ENCODE data around the gene TEX22. TPM values are rescaled to one million over a fixed set of nuclear protein-coding genes. Genes with fewer than 3 reads are reported as not detected.

The TEX22 gene
- total RNA-seq, 1 experiment from 2014 or later, result 0.63 TPM

- Histone ChIP-seq H3K4me3 (no peak overlapping the region), H3K27me3 (no peaks in the 10 kb centered on the region), H3K36me3 (peaks cover 6% of the 10 kb centered on the region), H3K9me3 (no peaks in the 10 kb centered on the region)
- no peak for DNase-seq
Measured at GRCh38 chr14:105450864-105451720, 52.8 kb downstream of the TEX22 start.

DNA sequence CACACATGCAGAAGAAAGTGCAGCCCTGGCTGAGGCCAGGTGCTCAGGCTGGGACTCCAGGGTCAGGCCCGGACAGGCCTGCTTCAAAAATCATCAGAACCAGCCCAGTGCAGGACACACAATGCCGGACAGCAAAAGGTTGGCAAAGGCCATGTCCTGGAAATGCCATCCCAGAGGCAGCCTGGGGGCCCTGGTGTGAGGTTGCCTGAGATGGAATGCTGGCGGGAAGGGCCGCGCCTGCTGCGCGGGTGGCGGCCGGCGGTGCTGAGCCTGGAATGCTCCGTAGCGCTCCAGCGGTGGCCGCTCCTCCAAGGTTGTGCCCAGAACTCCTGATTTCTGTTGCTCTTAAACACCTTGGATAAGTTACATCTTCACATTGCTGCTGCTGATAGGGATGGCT, 54.6 kb downstream of the TEX22 start:
- no peak for DNase-seq
- H3K4me3 ChIP-seq, result no peak overlapping the region
- H3K9me3 ChIP-seq, result no peaks in the 10 kb centered on the region
- no peaks in the 10 kb centered on the region for H3K27me3 ChIP-seq
- peaks cover 6% of the 10 kb centered on the region for H3K36me3 ChIP-seq

DNA sequence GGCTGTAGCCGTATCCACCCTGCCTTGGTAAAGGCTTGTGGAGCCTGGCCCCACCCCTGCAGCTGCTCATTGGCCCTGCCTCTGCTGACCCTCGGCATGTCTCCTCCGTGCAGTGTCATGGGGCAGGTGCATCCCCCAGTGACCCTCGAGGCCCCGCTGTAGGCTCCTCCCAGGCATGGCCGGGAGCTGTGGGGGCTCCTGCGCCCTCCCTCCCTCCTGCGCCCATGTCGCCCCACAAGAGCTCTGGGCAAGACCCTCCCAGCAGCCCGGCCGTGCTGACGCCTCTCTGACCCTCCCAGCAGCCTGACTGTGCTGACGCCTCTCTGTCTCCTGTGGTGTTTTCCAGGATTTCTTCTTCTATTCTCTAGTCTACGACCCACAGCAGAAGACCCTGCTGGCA, 55.5 kb downstream of the TEX22 start:
- Histone ChIP-seq H3K36me3 (peaks cover 6% of the 10 kb centered on the region), H3K27me3 (no peaks in the 10 kb centered on the region), H3K4me3 (no peak overlapping the region), H3K9me3 (no peaks in the 10 kb centered on the region)
- DNase-seq, result no peak

DNA sequence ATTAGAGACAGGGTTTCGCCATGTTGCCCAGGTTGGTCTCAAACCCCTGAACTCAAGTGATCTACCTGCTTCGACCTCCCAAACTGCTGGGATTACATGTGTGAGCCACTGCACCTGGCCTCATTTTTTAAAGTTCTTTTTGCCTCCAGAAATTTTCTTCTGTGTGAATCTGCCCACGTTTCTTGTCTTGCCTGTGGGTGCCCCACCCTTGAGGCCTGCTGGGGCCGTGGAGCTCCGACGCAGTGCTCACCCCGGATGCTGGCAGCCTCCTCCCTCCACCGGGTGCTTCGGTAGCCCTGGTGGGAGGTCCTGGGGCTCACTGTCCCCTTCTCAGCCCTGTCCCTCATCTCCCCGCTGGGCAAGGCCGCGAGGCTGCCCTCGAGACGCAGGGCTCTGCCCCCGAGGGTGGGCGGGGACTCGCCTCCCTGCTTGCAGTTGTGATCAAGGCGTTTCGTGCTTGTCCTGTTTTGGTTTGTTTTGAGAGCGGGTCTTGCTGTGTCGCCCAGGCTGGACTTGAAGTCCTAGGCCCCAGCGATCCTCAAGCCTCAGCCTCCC, 56.8 kb downstream of the TEX22 start:
- Histone ChIP-seq H3K27me3 (no peaks in the 10 kb centered on the region), H3K4me3 (no peak overlapping the region), H3K36me3 (peaks cover 6% of the 10 kb centered on the region), H3K9me3 (no peaks in the 10 kb centered on the region)
- no peak for DNase-seq

DNA sequence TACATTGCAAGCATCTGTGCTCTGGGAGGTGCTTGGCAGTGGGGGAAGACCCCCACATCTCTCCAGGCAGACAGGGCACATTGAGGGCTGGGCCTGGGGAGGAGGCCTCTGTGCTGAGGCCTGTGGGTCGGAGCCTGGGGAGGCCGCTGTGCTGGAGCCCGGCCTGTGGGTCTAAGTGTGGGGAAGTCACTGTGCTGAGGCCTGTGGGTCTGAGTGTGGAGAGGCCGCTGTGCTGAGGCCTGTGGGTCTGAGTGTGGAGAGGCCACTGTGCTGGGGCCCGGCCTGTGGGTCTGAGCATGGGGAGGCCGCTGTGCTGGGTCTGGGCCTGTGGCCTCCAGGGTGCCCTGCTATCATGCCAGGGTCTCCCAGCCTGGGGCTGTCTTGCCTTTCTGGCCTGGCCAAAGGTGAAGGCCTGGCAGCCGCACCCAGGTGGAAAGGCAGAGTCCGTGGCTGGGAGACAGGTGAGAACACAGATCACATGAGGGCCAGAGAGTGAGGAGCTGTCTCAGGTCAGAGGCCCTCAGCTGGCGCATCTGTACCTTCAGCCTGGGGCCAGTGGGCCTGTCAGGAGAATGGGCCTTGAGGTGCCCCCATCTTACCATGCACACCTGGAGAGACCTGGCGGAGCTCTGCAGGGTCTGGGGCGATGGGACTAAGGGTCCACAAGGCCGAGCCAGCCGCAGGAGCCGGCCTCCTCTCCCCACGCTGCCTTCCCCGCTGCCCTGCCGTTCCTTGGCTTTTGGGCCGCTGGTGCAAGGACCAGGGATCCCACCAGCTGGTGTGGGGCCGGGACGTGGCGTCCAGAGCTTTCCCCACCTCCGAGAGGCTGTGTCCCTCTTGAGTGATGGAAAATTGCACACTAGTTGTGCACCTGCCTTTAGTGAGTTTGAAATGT, 57.7 kb downstream of the TEX22 start:
- peaks cover 6% of the 10 kb centered on the region for H3K36me3 ChIP-seq
- H3K27me3 ChIP-seq, result no peaks in the 10 kb centered on the region
- H3K9me3 ChIP-seq, result no peaks in the 10 kb centered on the region
- DNase-seq, result no peak
- no peak overlapping the region for H3K4me3 ChIP-seq

- Histone ChIP-seq H3K9me3 (no peaks in the 10 kb centered on the region), H3K36me3 (peaks cover 5% of the 10 kb centered on the region)
Measured at GRCh38 chr14:105456736-105457617, 58.6 kb downstream of the TEX22 start.

GRCh38 chr14:105458010-105458409, 59.7 kb downstream of the TEX22 start:
- Histone ChIP-seq H3K36me3 (no peaks in the 10 kb centered on the region; the same call in 1 of the 2 replicates), H3K4me3 (no peak overlapping the region), H3K27me3 (no peaks in the 10 kb centered on the region), H3K9me3 (no peaks in the 10 kb centered on the region)
- DNase-seq, result no peak

More at GRCh38 chr14:105456736-105457617, 58.6 kb downstream of the TEX22 start:
- Histone ChIP-seq H3K27me3 (no peaks in the 10 kb centered on the region), H3K4me3 (no peak overlapping the region)
- no peak for DNase-seq

DNA sequence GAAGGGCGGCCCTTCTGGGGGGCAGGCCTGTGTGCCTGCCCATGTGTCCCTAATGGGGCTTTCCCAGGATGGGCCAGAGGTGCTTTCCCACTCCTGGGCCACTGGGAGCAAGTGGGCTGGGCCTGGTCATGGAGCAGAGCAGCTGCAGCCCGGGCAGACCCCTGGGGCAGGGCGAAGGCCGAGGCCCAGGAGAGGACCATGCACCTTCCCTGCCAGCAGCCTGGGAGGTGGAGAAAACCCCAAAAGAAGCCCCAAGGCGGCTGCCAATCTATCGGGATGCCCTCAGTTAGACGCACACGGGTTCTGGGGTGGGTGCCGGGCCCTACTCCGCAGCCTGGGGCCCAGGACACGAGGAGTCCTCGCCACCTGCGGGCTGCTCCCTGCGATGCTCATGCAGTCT, 60.2 kb downstream of the TEX22 start:
- Histone ChIP-seq H3K4me3 (no peak overlapping the region), H3K27me3 (no peaks in the 10 kb centered on the region), H3K9me3 (no peaks in the 10 kb centered on the region), H3K36me3 (no peaks in the 10 kb centered on the region)
- DNase-seq, result no peak

DNA sequence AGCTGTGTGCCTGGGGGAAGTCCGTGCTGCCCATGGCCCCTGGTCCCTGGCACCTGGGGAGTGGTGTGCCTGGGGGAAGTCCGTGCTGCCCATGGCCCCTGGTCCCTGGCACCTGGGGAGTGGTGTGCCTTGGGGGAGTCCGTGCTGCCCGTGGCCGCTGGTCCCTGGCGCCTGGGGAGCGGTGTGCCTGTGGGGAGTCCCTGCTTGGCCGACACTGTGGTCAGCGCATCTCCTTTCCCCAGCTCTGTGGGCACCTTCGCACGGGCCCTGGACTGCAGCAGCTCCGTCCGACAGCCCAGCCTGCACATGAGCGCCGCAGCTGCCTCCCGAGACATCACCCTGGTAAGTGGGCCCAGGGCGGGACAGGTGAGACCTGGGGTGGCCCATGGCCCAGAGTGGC, 61.8 kb downstream of the TEX22 start:
- Histone ChIP-seq H3K4me3 (no peak overlapping the region), H3K36me3 (no peaks in the 10 kb centered on the region), H3K27me3 (no peaks in the 10 kb centered on the region), H3K9me3 (no peaks in the 10 kb centered on the region)
- DNase-seq, result no peak

GRCh38 chr14:105460616-105461015, 62.3 kb downstream of the TEX22 start:
- no peak for DNase-seq
- H3K4me3 ChIP-seq, result no peak overlapping the region
- H3K9me3 ChIP-seq, result no peaks in the 10 kb centered on the region
- no peaks in the 10 kb centered on the region for H3K36me3 ChIP-seq
- no peaks in the 10 kb centered on the region for H3K27me3 ChIP-seq

DNA sequence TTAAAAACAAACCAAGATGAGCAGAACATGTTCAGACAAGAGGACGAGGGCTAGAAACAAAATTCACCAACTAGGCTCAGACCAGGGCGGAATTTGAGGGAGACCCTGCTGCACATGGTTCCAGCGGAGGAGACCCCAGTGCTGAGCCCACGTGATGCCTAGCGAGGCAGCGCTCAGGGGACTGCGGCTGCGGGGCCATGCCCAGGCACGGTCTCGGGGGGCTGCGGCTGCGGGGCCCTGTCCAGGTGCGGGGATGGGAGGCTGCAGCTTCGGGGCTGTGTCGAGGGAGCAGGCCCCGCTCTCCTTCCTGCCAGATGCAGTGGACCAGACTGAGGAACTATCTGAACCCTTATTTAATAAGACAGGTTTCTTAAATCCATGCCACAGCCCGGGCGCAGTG, 63.6 kb downstream of the TEX22 start:
- no peaks in the 10 kb centered on the region for H3K27me3 ChIP-seq
- no peak for DNase-seq
- no peak overlapping the region for H3K4me3 ChIP-seq
- no peaks in the 10 kb centered on the region for H3K9me3 ChIP-seq
- no peaks in the 10 kb centered on the region for H3K36me3 ChIP-seq

Other genes starting within 250 kb of the TEX22 start
- 3.1 and 12.4 TPM in 2 replicates for gene JAG2, start 229.8 kb upstream of the TEX22 start, total RNA-seq (2014; rRNA removed; shearing (Covaris generic); ENCODE audit: low replicate concordance)
- gene NUDT14, start 217.2 kb upstream of the TEX22 start, total RNA-seq (2014; rRNA removed; shearing (Covaris generic); ENCODE audit: low replicate concordance), result 10.0 and 18.7 TPM in 2 replicates
- 21.3 and 25.1 TPM in 2 replicates for gene BTBD6, start 150.0 kb upstream of the TEX22 start, total RNA-seq (2014; rRNA removed; shearing (Covaris generic); ENCODE audit: low replicate concordance)
- gene BRF1, start 97.5 kb upstream of the TEX22 start, total RNA-seq (2014; rRNA removed; shearing (Covaris generic); ENCODE audit: low replicate concordance), result 21.0 and 25.0 TPM in 2 replicates
- gene PACS2, start 83.8 kb upstream of the TEX22 start, total RNA-seq (2014; rRNA removed; shearing (Covaris generic); ENCODE audit: low replicate concordance), result 18.6 and 23.1 TPM in 2 replicates
- 20.6 and 46.5 TPM in 2 replicates for gene MTA1, start 21.3 kb downstream of the TEX22 start, total RNA-seq (2014; rRNA removed; shearing (Covaris generic); ENCODE audit: low replicate concordance)
- 129 and 270 TPM in 2 replicates for gene CRIP2, start 76.3 kb downstream of the TEX22 start, total RNA-seq (2014; rRNA removed; shearing (Covaris generic); ENCODE audit: low replicate concordance)
- 17.3 TPM in 1 of 2 replicates, not detected in the other for gene CRIP1, start 88.3 kb downstream of the TEX22 start, total RNA-seq (2014; rRNA removed; shearing (Covaris generic); ENCODE audit: low replicate concordance)
- gene TEDC1, start 92.7 kb downstream of the TEX22 start, total RNA-seq (2014; rRNA removed; shearing (Covaris generic); ENCODE audit: low replicate concordance), result 29.3 and 58.1 TPM in 2 replicates
- gene TMEM121, start 128.0 kb downstream of the TEX22 start, total RNA-seq (2014; rRNA removed; shearing (Covaris generic); ENCODE audit: low replicate concordance), result 7.1 and 17.0 TPM in 2 replicates